ENCODE data around the gene THAP7.

The THAP7 gene

DNA sequence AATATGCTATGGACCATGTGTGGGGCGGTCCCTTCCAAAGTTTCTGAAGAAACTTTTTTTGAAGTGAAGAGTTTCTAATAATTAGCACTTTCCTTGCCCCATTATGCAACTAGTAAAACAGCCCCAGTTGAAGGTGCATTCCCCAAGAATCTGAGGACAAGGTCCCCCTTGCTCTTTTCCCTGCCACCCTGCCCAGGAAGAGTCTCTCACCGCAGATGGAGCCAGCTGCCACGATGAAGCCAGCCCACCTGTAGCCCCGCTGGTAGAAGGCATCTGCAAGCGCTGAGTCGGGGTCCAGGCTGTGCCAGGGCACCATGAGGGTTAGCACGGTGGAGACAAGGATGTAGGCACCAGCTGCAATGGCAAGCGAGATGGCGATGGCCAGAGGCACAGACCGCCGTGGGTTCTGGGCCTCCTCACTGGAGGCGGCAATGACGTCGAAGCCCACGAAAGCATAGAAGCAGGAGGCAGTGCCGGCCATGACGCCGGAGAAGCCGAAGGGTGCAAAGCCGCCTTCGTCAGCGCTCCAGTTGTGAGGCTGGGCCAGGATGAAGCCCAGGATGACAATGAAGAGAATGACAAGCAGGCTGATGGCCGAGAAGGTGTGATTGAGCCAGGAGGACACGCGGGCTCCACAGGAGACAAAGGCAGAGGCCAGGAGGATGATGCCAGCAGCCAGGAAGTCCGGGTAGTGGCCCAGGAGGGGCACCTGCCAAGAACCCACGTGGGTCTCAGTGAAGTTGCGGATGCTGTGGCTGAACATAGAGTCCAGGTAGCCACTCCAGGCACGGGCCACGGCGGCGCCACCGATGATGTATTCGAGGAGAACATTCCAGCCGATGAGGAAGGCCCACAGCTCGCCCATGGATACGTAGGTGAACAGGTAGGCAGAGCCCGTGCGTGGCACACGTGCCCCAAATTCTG lies 29.0 kb upstream of the THAP7 start:
- WGBS (ENCODE audit: insufficient coverage, insufficient read length): no CpG with 5 or more reads among the region's 40 CpGs

DNA sequence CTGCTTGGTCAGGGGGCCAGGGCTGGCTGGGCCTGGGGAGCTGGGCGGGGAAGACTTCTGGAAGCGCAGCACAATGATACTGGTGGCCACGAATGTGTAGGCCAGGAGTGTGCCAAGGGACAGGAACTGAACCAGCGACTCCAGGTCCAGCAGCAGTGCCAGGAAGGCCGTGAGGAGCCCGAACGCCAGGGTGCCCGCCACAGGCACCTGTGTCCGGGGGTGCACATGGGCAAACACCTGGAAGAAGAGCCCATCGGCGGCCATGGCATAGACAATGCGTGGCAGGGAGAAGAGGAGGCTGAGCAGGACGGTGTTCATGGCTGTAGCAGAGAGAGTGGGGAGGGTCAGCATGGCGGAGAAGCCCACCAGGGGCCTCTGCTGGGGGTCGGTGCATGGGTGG lies 28.1 kb upstream of the THAP7 start:
- Histone ChIP-seq H3K4me3 (ENCODE audit: low read length) (no peak overlapping the region), H3K36me3 (ENCODE audit: control insufficient read depth, insufficient read depth, low read length) (no peaks in the 10 kb centered on the region), H3K9me3 (ENCODE audit: control insufficient read depth, insufficient read depth, low read length) (no peaks in the 10 kb centered on the region), H3K27ac (ENCODE audit: low read length) (no peak overlapping the region), H3K4me1 (ENCODE audit: control insufficient read depth, insufficient read depth, low read length) (0 out of 2 replicates have a peak, but pooled peaks cover 3% of the 10 kb centered on the region), H3K27me3 (ENCODE audit: control insufficient read depth, insufficient read depth, low read length) (peaks cover 4% of the 10 kb centered on the region; the same call in 1 of the 2 replicates)
- no peak for DNase-seq (ENCODE audit: low read depth, low spot score)
- no CpG with 5 or more reads among the region's 15 CpGs for WGBS (ENCODE audit: insufficient coverage, insufficient read length)

More for the DNA sequence above, 29.0 kb upstream of the THAP7 start:
- H3K27ac ChIP-seq (ENCODE audit: low read length): no peak overlapping the region
- peaks cover 4% of the 10 kb centered on the region; the same call in 1 of the 2 replicates for H3K27me3 ChIP-seq (ENCODE audit: control insufficient read depth, insufficient read depth, low read length)
- H3K4me1 ChIP-seq (ENCODE audit: control insufficient read depth, insufficient read depth, low read length): 0 out of 2 replicates have a peak, but pooled peaks cover 3% of the 10 kb centered on the region
- no peak overlapping the region for H3K4me3 ChIP-seq (ENCODE audit: low read length)
- H3K9me3 ChIP-seq (ENCODE audit: control insufficient read depth, insufficient read depth, low read length): no peaks in the 10 kb centered on the region
- no peak for DNase-seq (ENCODE audit: low read depth, low spot score)
- no peaks in the 10 kb centered on the region for H3K36me3 ChIP-seq (ENCODE audit: control insufficient read depth, insufficient read depth, low read length)

DNA sequence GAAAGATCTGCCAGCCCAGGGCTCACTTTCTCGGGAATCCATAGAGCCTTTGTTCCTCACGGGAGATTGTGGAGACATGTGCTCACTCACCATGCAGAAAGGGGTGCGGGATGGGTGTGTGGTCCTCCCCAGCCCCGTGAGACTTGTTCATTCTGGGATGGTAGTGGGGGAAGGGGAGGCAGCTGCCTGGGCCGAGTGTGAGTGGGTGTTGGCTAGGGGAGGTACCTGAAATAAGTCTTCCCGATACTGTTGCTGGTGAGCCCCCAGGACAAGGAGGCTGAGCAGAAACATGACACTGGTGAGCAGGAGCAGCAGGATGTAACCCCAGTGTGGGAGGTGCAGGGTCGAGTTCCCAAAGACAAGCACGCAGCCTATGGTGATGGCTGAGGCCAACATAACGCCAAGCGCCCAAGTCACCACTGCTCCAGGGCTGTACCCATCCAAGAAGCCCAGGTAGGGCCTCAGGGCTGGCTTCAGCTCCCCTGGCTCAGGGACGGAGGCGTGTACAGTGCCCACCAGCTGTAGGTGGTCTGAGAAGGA lies 27.6 kb upstream of the THAP7 start:
- 0 out of 2 replicates have a peak, but pooled peaks cover 3% of the 10 kb centered on the region for H3K4me1 ChIP-seq (ENCODE audit: control insufficient read depth, insufficient read depth, low read length)
- WGBS (ENCODE audit: insufficient coverage, insufficient read length): no CpG with 5 or more reads among the region's 12 CpGs
- no peak for DNase-seq (ENCODE audit: low read depth, low spot score)

GRCh38 chr22:21028277-21029251 lies 26.6 kb upstream of the THAP7 start:
- no peak for DNase-seq (ENCODE audit: low read depth, low spot score)

More for the DNA sequence above, 27.6 kb upstream of the THAP7 start:
- H3K4me3 ChIP-seq (ENCODE audit: low read length): no peak overlapping the region
- H3K27ac ChIP-seq (ENCODE audit: low read length): no peak overlapping the region
- H3K9me3 ChIP-seq (ENCODE audit: control insufficient read depth, insufficient read depth, low read length): no peaks in the 10 kb centered on the region
- no peaks in the 10 kb centered on the region for H3K36me3 ChIP-seq (ENCODE audit: control insufficient read depth, insufficient read depth, low read length)
- H3K27me3 ChIP-seq (ENCODE audit: control insufficient read depth, insufficient read depth, low read length): peaks cover 4% of the 10 kb centered on the region; the same call in 1 of the 2 replicates

DNA sequence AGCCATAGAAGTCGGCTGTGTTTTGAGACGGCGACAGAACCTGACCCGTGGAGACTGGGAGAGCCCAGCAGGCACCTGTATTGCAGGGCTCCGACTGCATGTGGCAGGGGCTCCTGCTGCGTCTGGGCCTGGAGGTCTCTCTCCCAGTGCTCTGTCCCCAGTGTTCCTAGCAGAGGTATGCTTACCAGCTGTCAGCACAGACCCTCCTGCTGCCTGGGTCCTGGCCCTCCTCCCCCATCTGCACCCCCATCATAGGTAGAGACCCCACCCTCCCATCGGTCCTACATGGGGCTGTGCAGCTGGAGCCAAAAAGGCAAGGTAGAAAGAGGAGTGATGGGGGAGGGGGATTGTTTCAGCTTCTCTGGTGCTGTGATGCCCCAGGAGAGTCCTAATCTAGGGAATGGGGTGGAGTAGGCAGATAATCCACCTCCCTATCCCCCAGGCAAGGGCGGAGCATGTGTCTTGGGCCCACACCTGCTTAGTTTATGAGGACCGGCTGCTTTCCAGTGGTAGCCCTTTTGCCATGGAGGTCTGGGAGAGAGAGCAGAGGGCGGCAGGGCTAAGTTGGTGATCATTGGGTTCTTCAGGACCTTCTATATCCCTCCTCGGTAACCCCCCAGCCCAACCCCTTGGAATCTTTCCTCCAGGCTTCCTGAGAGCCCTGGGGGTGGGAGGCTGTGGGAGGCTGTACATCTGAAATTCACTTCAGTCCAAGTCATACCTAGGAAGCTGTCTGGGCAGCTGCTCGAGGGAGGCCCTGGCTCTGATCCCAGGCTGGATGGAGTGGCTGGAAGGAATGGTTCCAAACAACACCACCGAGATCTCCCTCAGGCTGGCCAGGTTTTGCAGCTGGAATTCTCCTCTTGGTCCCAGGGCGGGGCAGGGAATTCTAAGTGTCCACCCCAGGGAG lies 25.1 kb upstream of the THAP7 start:
- Histone ChIP-seq H3K27me3 (ENCODE audit: control insufficient read depth, insufficient read depth, low read length) (peaks cover 4% of the 10 kb centered on the region; the same call in 1 of the 2 replicates), H3K36me3 (ENCODE audit: control insufficient read depth, insufficient read depth, low read length) (no peaks in the 10 kb centered on the region), H3K27ac (ENCODE audit: low read length) (no peak overlapping the region), H3K4me3 (ENCODE audit: low read length) (no peak overlapping the region), H3K4me1 (ENCODE audit: control insufficient read depth, insufficient read depth, low read length) (0 out of 2 replicates have a peak, but pooled peaks cover 3% of the 10 kb centered on the region), H3K9me3 (ENCODE audit: control insufficient read depth, insufficient read depth, low read length) (no peaks in the 10 kb centered on the region)
- WGBS (ENCODE audit: insufficient coverage, insufficient read length): no CpG with 5 or more reads among the region's 14 CpGs
- DNase-seq (ENCODE audit: low read depth, low spot score): no peak

More at GRCh38 chr22:21028277-21029251, 26.6 kb upstream of the THAP7 start:
- no peak overlapping the region for H3K27ac ChIP-seq (ENCODE audit: low read length)
- peaks cover 4% of the 10 kb centered on the region; the same call in 1 of the 2 replicates for H3K27me3 ChIP-seq (ENCODE audit: control insufficient read depth, insufficient read depth, low read length)
- no peak overlapping the region for H3K4me3 ChIP-seq (ENCODE audit: low read length)
- WGBS (ENCODE audit: insufficient coverage, insufficient read length): no CpG with 5 or more reads among the region's 13 CpGs
- no peaks in the 10 kb centered on the region for H3K9me3 ChIP-seq (ENCODE audit: control insufficient read depth, insufficient read depth, low read length)
- H3K4me1 ChIP-seq (ENCODE audit: control insufficient read depth, insufficient read depth, low read length): 0 out of 2 replicates have a peak, but pooled peaks cover 3% of the 10 kb centered on the region
- H3K36me3 ChIP-seq (ENCODE audit: control insufficient read depth, insufficient read depth, low read length): no peaks in the 10 kb centered on the region

DNA sequence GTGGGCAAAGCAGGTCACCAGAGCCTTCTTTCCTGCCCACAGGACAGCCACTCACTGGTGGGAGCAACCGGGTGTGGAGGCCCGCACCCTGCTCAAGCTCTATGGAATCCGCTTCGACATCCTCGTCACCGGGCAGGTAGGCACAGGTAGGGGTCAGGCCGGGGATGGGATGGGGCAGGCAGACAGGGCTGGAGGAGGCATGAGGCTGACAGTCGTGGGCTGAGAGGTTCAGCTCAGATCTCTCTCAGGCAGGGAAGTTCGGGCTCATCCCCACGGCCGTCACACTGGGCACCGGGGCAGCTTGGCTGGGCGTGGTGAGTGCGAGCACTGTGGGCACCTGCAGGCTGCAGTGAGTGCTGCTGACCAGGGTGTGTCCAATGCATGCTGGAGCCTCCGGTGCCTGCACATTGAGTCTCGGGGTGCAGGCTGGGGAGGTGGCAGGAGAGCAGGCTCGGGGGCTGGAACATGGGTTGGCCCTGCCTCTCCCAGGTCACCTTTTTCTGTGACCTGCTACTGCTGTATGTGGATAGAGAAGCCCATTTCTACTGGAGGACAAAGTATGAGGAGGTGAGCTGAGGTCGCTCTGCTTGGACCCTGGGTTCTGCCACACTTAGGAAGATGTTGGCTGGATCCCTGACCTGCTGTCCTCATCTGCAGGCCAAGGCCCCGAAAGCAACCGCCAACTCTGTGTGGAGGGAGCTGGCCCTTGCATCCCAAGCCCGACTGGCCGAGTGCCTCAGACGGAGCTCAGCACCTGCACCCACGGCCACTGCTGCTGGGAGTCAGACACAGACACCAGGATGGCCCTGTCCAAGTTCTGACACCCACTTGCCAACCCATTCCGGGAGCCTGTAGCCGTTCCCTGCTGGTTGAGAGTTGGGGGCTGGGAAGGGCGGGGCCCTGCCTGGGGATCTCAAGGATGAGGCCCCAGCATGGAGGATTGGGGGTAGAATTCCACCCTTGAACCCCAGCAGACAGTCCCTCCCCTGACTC lies 24.1 kb upstream of the THAP7 start:
- H3K27ac ChIP-seq (ENCODE audit: low read length): no peak overlapping the region
- no peaks in the 10 kb centered on the region for H3K36me3 ChIP-seq (ENCODE audit: control insufficient read depth, insufficient read depth, low read length)
- WGBS (ENCODE audit: insufficient coverage, insufficient read length): no CpG with 5 or more reads among the region's 27 CpGs
- no peaks in the 10 kb centered on the region; the same call in 1 of the 2 replicates for H3K27me3 ChIP-seq (ENCODE audit: control insufficient read depth, insufficient read depth, low read length)
- H3K4me3 ChIP-seq (ENCODE audit: low read length): no peak overlapping the region
- H3K4me1 ChIP-seq (ENCODE audit: control insufficient read depth, insufficient read depth, low read length): 0 out of 2 replicates have a peak, but pooled peaks cover 3% of the 10 kb centered on the region
- DNase-seq (ENCODE audit: low read depth, low spot score): no peak
- no peaks in the 10 kb centered on the region for H3K9me3 ChIP-seq (ENCODE audit: control insufficient read depth, insufficient read depth, low read length)

DNA sequence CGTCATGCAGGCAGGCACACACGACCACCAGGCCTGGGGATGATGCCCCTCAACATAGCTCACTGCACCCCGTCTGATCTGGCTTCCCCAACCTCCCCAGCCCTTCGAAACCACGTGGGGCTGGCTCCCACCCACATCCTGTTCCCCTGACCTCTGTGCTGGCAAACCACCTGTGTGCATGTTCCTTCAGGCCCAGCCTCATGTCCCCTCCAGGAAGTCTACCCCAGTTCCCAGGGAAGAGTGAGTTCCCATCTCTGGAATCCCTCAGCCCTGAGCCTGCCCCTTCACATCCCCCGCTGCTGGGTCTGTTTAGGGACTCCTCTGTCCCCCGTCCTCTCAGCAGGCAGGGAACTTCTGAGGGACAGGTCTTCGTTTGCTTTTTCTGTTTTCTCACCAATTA lies 23.3 kb upstream of the THAP7 start:
- WGBS (ENCODE audit: insufficient coverage, insufficient read length): no CpG with 5 or more reads among the region's 8 CpGs

GRCh38 chr22:21022955-21023614 lies 21.2 kb upstream of the THAP7 start:
- no CpG with 5 or more reads among the region's 13 CpGs for WGBS (ENCODE audit: insufficient coverage, insufficient read length)
- no peak for DNase-seq (ENCODE audit: low read depth, low spot score)
- H3K27ac ChIP-seq (ENCODE audit: low read length): no peak overlapping the region
- H3K27me3 ChIP-seq (ENCODE audit: control insufficient read depth, insufficient read depth, low read length): no peaks in the 10 kb centered on the region
- no peaks in the 10 kb centered on the region for H3K9me3 ChIP-seq (ENCODE audit: control insufficient read depth, insufficient read depth, low read length)
- no peak overlapping the region for H3K4me3 ChIP-seq (ENCODE audit: low read length)
- H3K36me3 ChIP-seq (ENCODE audit: control insufficient read depth, insufficient read depth, low read length): no peaks in the 10 kb centered on the region
- H3K4me1 ChIP-seq (ENCODE audit: control insufficient read depth, insufficient read depth, low read length): no peaks in the 10 kb centered on the region

More for the DNA sequence above, 23.3 kb upstream of the THAP7 start:
- Histone ChIP-seq H3K4me1 (ENCODE audit: control insufficient read depth, insufficient read depth, low read length) (0 out of 2 replicates have a peak, but pooled peaks cover 3% of the 10 kb centered on the region), H3K36me3 (ENCODE audit: control insufficient read depth, insufficient read depth, low read length) (no peaks in the 10 kb centered on the region), H3K4me3 (ENCODE audit: low read length) (no peak overlapping the region), H3K9me3 (ENCODE audit: control insufficient read depth, insufficient read depth, low read length) (no peaks in the 10 kb centered on the region), H3K27ac (ENCODE audit: low read length) (no peak overlapping the region), H3K27me3 (ENCODE audit: control insufficient read depth, insufficient read depth, low read length) (no peaks in the 10 kb centered on the region)
- no peak for DNase-seq (ENCODE audit: low read depth, low spot score)
